ENCODE results near the gene MRTFA.
"Not testable (repeated sequence)": the region's sequence is repeated elsewhere in the genome, so short reads cannot be mapped to it uniquely, and the experiment has no call there.

Gene MRTFA

DNA sequence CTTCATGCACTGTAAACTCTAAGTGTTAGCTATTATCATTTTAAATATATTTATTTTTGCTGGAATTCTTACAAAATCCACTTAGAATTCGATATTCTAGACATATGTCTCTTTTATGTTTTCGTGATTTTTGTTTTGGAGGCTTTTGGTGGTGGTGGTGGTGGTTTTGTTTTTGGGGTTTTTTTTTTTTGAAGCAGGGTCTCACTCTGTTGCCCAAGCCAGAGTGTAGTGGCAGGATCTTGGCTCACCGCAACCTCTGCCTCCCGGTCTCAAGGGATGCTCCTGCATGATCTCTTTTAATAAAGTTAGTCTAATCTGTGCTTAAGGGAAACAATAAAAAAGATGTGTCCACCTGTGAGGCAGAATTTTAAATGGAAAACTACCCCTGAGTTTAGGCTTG, 117.7 kb downstream of the MRTFA start:
- DNase-seq = no peak

DNA sequence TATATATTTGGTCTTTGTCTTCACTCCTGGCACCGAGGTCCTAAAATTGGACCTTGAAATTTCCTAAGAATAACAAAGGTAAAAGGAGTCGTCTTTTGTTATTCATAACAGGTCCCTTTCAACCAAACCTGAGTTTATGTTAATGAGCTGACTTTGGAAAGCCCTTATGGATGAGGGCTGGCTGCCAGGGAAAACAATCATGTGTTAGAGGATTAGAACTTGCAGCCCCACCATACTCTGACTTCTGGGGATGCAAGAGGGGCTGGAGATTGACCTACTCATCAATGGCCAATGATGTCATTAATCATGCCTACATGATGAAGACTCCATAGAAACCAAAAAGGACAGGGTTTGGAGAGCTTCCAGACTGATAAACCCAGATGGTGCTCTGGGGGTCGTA, 118.9 kb downstream of the MRTFA start:
- no peak for DNase-seq

DNA sequence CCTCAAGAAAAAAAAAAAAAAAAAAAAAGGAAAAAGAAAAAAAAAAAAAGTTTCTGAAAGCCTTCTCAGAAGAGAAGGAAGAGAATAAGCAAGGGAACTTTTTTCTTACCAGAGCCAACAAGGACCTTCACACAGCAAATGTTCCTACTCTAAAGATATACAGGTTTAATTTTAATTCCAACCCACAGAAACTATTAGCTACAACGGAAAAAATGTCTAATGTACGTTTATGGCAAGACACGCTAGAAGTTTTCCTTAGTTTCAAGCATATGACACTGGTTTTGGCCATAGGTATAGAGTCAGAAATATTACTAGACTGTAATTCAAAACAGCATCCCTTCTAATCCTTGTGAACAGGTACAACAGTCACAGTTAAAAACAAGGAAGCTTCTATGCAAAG, 120.1 kb downstream of the MRTFA start:
- DNase-seq = no peak

DNA sequence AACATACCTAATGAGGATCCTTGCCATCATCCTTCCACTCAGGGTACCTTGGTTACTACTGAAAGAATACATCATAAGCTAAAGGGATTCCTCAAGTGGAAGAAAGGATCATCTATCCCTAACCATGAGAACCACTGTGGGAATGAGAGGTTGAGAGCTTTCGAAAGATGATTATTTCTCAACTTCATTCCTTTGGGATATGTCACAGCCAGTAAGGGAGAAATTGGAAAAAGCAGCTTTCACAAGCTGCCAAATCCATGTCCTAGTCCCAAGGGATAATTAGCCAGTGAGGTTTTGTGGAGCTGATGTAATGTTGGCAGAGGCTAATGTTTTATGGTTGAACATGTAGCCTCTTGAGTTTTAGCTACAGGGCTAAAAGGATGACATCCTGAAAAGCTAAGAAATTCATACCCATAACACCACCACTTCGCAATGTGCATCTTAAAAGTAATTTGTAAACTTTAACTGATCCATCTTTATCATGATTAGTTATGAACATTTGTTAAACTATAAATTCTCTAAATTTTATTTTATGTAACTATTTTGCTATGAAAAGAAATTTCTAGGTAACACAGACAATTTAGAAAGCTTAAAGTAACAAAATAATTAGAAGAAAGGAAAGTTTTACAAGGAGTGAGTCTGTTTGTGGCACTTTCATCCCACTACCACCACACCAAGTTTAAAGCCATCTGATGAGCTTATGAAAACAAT, 123.9 kb downstream of the MRTFA start:
- no peak for DNase-seq

DNA sequence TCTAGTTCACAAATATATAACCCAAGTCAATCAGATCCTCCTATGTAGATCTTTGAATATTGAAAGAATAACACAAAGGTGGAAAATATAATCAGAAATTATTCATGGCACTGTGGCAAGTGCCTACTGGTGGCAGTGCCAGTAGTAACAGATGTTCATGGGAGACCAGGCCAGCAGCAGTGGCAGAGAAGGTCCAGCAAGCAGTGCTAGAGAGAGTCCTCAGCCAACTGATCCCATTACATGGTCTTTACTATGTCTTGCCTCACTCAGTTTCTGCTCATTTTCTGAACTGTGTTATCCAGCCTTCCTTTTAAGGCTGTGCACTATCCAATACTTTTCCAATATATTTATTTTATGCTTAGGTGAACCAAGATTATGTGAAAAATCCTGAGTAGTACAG, 124.9 kb downstream of the MRTFA start:
- no peak for DNase-seq

DNA sequence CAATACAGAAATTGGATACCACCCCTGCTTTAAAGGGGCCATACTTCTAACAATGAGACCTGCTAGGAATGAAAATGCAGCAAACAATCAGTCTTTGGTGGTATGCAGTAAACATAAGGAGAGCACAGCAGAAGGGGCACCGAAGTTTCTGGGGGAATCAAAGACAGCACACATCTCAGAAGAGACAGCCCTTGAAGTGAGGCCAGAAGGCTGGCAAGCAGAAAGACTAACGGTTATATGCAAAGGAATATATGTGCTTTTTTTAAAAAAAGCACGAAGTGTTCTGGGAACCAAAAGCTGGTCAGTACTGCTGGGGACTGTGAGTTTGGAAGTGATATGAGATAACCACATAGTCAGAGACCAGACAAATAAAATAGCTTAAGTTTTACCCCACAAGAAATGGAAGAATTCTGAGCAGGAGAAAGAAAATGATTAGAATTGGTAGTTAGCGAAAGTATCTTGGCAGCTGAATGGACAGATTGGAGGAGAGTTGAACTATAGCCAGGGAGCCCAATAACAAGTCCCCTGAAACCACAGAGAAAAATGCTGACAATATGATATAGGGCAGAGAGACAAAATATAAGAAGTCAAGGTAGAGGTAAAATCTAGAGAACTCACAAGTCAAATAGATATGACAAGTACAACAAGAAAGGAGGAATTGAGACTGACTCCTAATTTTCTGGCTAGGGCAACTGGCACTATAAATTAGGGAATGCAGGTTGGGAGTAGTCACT, 125.7 kb downstream of the MRTFA start:
- no peak for DNase-seq

DNA sequence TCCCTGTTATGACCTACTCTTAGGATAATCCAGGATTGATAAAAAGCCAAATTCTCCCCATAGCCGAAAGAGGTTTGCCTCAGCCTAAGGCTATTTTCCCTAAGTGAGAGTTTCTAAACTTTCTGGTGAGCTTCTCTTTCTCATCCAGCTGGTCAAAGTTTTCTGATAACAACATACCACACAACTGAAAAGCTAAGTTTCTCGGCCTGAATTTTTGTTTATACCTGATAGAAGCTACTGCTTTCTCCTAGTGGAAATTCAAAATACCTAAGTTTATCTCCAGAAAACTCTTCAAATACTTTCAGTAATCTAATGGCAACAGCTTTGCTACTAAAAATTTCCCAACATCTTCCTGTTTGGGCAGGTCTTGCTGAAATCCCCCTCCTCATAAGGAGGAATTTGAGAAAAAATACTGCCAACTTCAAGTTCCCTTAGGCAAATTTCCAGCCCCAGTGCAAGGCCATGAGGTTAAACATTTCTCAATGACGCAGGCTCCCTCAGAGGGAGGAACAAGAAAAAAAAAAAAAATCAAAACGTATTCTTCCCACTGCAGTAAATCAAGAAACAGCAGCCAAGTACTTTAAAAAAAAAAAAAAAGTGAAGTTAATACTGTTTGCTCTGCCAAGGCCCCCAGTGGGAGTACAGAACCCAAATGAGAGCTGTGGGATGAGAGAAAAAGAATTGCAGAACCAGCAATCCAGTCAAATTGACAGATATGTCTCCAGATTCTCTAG, 127.0 kb downstream of the MRTFA start:
- DNase-seq = no peak

DNA sequence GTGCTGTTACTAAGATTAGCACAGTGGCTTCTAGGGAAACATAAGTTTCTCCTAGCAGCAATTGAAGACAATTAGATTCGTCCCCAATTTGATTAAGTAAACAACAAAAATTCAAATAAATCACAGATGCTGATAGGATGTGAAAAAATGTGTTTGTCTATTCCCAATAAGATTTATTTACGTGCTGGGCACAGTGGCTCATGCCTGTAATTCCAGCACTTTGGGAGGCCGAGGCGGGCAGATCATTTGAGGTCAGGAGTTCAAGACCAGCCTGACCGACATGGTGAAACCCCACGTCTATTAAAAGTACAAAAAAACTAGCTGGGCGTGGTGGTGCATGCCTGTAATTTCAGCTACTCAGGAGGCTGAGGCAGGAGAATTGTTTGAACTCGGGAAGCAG, 128.5 kb downstream of the MRTFA start:
- DNase-seq = not testable (repeated sequence)

DNA sequence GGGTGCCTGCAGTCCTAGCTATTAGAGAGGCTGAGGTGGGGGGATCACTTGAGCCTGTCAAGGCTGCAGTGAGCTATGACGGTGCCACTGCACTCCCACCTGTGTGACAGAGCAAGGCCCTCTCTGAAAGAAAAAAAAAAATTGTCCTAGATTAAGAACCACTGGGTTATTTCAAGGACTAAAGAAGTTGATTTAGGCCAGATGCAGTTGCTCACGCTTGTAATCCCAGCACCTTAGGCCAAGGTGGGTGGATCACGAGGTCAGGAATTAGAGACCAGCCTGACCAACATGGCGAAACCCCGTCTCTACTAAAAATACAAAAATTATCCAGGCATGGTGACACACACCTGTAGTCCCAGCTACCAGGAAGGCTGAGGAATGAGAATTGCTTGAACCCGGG, 129.0 kb downstream of the MRTFA start:
- DNase-seq = no peak

DNA sequence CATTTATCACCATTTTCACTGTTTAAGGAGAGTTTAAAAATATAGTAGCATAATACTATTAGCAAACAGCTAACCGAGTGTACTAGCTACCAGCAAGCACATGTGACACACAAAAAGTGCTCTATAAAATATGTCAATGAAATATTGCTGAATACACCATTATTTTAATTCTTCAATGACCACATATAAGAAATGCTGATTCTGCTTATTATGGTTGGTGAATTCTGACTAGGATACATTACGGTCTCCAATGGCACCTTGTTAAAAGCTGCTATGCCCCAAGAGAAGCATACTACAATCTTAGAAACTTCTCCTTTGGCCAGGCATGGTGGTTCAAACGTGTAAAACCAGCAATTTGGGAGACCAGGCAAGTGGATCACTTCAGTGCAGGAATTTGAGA, 129.8 kb downstream of the MRTFA start:
- no peak for DNase-seq

DNA sequence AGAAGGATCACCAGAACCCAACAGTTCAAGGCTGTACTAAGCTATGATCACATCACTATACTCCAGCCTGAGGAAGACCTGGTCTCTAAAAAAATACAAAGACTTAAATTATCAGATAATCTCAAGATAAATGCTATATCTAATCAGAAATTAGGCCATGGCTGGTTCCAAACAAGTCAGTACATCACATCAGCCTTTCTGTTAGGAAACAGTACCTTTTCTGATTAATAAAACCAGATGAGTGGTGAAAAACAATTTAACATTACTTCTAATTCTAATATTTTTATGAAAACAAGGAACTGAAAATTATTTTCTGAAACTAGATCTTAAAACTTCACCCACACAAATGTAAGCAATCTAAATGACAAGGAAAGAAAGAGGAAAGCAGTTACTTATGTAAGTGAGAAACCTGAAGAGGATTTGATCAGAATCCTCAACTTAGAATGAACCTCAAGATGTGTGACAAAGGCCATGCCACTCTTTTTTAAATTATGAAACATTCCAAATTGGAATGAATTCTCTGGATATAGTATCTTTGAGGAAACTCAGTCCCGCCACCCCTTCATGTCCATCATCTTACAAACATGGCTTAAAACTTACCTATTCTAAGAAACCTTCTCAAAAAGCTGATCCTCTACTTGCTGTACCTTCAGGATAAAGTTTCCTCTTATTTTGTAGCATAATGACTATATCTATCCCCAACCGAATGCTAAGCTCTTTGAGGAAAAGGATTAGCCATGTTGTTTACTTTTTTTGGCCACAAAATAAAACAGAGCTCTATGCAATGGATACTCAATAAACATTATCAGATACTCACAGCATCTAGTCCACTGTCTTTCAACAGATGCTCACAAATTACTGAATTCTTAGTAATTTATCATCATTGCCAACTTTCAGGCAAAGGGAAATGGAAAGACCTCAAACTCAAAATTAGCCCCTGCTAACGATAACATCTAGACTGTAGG, 132.0 kb downstream of the MRTFA start:
- no peak for DNase-seq

DNA sequence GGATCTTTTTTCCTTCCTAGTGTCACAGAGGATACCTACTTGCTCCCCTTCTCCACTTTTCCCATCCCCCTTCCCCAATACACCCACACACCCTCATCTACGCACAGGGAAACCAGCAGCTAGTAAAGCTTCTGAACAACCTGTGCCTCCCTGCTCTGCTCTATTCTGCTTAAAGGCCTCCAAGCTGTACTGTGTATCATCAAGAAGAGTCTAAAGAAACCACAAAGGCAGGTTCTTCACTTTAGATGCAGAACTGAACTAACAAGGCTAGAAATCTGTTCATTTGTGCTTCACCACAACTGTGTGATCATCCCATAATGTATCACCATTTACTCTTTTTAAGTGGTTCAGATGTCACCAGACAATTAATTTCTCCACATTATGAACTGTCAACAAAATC, 133.6 kb downstream of the MRTFA start:
- DNase-seq = no peak

DNA sequence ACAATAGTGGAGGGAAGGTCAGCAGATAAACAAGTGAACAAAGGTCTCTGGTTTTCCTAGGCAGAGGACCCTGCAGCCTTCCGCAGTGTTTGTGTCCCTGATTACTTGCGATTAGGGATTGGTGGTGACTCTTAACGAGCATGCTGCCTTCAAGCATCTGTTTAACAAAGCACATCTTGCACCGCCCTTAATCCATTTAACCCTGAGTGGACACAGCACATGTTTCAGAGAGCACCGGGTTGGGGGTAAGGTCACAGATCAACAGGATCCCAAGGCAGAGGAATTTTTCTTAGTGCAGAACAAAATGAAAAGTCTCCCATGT, 136.1 kb downstream of the MRTFA start:
- not testable (repeated sequence) for DNase-seq

DNA sequence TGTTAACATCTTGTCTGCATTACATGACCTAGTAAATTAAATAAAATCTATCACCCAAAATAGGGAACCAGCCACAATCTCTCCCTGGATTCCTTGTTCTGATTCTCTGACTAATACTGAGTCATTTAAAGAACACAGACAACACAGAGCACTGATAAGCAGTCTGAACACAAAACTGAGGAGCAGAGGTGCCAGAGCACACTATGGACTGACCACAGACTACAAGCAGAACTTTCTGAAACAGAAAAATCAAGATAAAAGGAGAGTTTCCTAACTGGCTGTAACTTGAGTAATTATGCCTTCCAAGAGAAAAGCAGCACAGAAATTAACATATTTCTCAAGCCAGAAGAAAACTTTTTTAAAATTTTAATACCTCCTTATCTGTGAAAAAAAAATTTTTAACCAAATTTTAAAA, 137.3 kb downstream of the MRTFA start:
- no peak for DNase-seq

DNA sequence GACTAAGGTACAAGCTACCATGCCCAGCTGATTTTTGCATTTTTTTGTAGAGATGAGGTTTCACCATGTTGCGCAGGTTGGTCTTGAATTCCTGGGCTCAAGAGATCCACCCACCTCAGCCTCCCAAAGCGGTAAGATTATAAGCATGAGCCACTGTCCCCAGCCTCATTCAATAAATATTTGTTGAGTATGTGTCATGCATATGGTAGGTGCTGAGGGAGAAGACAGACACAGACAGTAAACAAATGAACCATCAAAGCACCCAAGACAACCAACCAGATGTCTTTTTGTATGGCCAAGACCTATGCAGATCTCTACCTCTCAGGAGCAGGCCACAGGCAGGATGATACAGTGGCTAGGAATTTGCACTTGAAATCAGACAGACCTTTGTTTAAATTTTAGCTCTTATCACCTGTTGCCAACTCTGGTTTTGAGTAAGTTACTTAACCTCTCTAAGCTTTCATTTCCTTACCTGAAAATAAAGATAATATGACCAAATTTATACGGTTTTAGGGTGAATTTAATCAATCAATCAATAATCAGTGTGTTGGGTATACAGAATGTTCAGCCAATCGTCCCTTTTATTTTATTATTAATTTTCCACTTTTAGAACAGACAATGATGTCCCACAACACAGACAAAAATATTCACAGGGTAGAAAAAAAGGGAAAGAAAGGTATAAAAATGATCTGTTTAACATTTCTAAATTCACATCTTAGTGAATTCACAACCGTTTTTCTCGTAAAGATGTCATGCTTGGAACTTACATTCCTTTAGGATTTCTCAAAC, 137.9 kb downstream of the MRTFA start:
- no peak for DNase-seq

DNA sequence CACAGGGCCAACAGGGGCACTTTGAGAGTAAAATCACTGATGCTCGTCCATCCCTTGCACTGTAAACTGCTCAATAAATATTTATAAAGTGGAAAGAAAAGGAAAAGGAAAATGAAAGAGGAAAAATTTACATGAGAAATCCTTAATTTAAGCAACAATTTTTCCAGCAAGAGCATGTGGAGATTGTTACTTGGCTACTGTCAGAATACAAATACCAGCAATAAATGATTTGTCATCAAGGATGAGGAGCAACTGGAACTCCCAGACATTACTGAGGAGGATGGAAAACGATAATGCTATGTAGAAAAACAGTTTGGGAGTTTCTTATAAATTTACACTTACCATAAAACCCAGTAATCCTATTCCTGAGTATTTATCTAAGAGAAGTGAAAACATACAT, 143.1 kb downstream of the MRTFA start:
- DNase-seq = no peak

DNA sequence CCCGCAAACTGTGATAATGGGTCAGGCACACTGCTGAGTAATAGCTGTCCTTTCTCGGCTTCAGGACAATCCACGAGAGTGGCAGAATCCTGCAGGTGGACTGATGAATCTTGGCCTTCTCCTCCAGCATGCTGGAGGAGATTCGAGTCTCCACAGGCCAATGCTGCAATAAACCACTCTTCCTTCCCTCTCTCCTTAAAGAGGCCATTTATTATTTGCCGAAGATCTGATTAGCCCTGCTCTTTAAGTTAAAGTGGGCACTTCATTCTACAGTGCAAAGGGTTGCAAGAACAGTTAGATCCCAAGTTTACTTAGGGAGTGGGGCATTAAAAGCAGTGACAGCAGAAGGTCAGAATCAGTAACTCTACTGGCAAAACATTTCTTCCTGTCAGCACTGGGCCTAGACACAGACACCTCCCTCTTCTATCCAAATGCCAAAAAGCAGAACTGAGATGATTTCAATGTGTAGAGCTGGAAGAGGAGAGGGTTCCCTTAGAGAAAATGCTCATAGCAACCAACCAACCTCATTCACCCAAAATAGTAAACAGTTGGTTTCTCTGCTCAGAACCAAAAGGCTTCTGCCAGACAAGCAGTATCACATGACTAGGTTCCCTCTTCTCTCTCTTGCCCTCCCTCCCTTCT, 144.4 kb downstream of the MRTFA start:
- no peak for DNase-seq

DNA sequence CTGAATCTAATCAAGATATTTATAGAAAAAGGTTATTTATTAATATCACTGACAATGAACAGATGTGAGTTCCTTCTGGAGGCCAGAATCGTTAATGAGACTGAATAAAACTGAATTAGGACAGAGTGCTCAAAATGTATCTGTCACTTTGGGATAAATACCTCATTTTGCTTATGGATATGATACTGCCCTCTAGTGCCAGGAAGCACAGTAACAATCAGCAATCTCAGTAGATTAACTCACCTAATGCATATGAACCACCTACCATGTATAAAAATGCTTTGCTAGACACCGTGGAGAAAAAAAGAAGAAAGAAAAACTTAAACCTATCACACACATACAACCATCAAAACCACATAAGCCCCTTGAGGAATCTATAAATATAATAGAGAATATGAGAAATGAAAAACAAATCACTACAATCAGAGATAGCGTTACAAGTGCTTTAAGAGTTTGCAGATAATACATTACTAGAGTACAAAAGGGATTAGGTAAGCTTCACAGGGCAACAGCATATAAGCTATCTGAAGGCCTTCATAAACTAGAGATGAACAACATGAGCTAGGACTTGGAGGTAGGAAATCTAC, 148.8 kb downstream of the MRTFA start:
- DNase-seq = no peak

DNA sequence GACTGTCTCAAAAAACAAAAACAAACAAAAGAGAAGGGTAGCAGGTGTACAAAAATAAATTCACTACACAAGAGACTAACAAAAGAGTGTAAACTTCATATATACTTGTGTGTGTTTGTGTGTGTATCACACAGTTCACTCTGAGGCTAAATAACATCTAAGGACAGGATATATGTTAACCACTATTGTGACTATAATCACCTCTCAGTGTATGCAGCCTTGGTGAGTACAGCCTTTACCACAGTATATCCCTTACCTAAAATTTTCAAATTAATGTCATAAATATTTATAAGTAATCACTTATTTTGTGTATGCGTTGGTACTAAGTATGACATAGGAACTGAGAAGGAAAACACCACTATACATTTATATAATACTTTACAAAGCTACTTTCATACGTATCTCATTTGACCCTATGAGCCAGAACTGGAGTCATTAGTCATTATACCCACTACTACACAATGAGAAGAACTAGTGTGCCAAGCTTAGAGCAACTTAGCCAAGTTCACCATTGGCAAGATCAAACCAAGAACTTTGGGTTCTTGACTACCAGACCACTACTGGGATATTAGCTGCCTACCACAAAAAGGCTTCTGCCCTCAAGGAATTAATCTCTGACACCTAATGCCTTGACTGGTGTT, 149.4 kb downstream of the MRTFA start:
- no peak for DNase-seq

DNA sequence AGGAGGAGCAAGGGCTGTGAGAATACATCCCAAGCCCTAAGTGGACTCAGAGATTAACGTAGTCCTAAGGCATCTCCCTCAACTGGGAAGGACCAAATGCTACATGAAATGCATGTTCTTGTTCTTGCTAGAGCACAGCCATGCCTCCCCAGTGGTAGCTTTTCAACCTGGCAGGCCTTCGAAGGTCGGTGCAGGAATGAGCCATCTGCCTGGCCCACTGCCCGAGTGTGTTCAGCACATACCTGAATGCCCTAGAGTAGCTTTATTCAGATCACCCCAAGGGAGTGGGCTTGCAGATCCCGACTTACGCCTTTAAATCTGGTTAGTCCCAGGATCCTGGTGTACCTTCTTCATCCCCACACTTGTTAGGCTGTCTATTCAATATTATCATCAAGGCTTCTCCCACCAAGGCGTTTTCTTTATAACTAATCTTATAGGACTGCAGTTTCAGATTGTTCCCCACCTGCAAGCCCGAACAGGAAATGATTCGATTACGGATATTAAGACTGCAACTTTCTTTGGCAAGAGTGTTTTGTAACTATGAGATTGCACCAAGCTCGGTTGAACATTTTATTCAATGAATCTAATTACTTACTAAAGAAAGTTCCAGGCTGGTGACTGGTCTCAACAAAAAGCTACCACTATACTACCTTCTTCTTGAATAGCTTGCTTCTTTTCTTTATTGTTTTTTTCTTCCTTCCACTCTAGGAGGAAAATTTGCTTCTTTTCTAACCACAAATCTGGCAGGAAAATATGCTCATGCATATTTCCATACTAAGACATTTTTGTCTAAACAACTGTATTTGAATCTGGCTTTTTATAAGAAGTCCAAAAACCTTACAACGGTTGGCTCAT, 150.5 kb downstream of the MRTFA start:
- DNase-seq = no peak
